Nephron progenitor cell (in vitro differentiated cells): ENCODE measurements around the gene CDC14A.

Experiments
- DNase-seq: peaks from one replicate; pipeline ENCODE4 v3.0.0; 2021
- H3K27ac Mint-ChIP-seq: 2 replicates; pipeline ENCODE4 v1.8.0; 2021; ENCODE audit warnings: mild to moderate bottlenecking, moderate library complexity, mixed read lengths
- H3K27me3 Mint-ChIP-seq: 2 replicates; pipeline ENCODE4 v1.8.0; 2021; ENCODE audit warnings: mild to moderate bottlenecking, low read depth, mixed read lengths; ENCODE audit not compliant: poor library complexity
- H3K36me3 Mint-ChIP-seq: 2 replicates; pipeline ENCODE4 v1.8.0; 2021; ENCODE audit warnings: low read depth, mixed read lengths
- H3K4me1 Mint-ChIP-seq: 2 replicates; pipeline ENCODE4 v1.8.0; 2021; ENCODE audit warnings: mixed read lengths
- H3K4me3 Mint-ChIP-seq: 2 replicates; pipeline ENCODE4 v1.8.0; 2021; ENCODE audit warnings: mild to moderate bottlenecking, moderate library complexity, mixed read lengths
- H3K9me3 Mint-ChIP-seq: 2 replicates; pipeline ENCODE4 v1.8.0; 2021; ENCODE audit warnings: mild to moderate bottlenecking, moderate library complexity, mixed read lengths
- CTCF ChIP-seq: fragments of 200-600 bp; sonication (generic); IDR thresholded peaks from 2 replicates; pipeline ENCODE4 v1.5.0; 2021; ENCODE audit warnings: antibody characterized with exemption

CDC14A gene

DNA sequence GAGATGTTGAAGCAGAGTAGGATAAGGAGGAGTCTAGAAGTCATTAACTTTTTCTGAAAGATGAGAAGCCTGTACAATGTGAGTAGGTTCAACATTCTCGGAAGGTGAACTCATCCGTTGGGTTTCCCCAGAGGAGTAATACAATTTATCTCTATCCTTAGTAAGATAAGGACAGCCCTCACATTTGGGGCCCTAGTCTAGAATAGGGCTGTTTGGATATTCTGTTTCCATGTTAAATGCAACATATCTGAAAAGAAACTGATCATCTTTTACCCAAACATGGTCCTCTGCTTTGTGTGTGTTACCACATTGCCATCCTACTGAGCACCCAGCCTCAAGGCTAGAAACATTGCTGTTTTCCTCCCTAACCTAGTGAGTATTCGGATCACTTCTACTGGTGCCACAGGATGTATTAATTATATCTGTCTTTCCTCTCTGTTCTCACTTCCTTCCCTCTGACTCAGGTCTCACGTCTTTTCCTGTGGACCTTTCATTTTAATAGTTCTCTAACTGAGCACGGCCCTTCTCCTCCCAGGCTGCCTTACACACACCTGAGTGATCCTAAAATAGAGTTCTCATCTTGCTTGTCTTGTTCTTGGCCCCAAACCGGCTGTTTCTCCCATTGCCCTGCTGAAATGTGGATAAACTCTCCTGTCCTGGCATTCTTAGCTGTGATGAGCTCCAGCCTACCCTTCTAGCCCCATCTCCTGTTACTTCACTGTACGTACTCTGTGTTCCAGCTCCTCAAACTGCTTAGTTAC is 91.7 kb downstream of the CDC14A start:
- TF ChIP-seq CTCF: no peak
- peak overlapping the region; percentile 92 for H3K27ac Mint-ChIP-seq
- no peak overlapping the region for H3K4me3 Mint-ChIP-seq

GRCh38 chr1:100445565-100445964 is 93.3 kb downstream of the CDC14A start:
- peak overlapping the region; percentile 24 for H3K27ac Mint-ChIP-seq
- H3K4me3 Mint-ChIP-seq: no peak overlapping the region
- no peak for TF ChIP-seq CTCF
- peaks cover 33% of the 10 kb centered on the region for H3K36me3 Mint-ChIP-seq
- peaks cover 16% of the 10 kb centered on the region for H3K4me1 Mint-ChIP-seq
- H3K27me3 Mint-ChIP-seq: no peaks in the 10 kb centered on the region
- no peak for DNase-seq
- no peaks in the 10 kb centered on the region for H3K9me3 Mint-ChIP-seq

More for the DNA sequence above, 91.7 kb downstream of the CDC14A start:
- Mint-ChIP-seq H3K36me3 (peaks cover 23% of the 10 kb centered on the region), H3K9me3 (no peaks in the 10 kb centered on the region), H3K4me1 (peaks cover 30% of the 10 kb centered on the region), H3K27me3 (no peaks in the 10 kb centered on the region)
- no peak for DNase-seq

DNA sequence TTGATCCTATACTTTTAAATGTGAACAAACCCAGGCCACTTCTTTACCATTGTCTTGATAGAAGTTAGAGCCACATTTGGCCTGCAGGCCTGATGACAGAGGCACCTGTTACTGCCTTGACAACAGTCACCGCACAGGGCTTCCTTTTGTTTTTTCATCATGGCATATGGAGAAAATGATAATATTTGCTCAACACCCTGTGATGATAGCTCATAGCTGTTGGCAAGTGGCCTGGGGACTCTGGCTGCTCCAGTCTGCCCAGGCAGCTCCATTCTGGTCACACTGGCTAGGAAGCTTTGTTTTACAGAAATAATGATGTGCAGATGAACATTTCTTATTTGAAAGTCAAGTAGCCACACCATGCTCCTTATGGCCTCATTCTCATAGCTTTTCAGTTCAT is 96.1 kb downstream of the CDC14A start:
- Mint-ChIP-seq H3K27me3 (peaks cover 2% of the 10 kb centered on the region), H3K27ac (no peak overlapping the region), H3K36me3 (peaks cover 37% of the 10 kb centered on the region), H3K4me1 (peaks cover 12% of the 10 kb centered on the region), H3K9me3 (no peaks in the 10 kb centered on the region), H3K4me3 (no peak overlapping the region)
- no peak for TF ChIP-seq CTCF
- no peak for DNase-seq

- H3K9me3 Mint-ChIP-seq: no peaks in the 10 kb centered on the region
- no peak for TF ChIP-seq CTCF
- no peak for DNase-seq
- peaks cover 1% of the 10 kb centered on the region for H3K4me1 Mint-ChIP-seq
- peaks cover 26% of the 10 kb centered on the region for H3K36me3 Mint-ChIP-seq
- H3K27ac Mint-ChIP-seq: peak overlapping the region; percentile 38
- no peak overlapping the region for H3K4me3 Mint-ChIP-seq
- H3K27me3 Mint-ChIP-seq: peaks cover 2% of the 10 kb centered on the region
Measured at GRCh38 chr1:100449477-100449876, 97.2 kb downstream of the CDC14A start.

DNA sequence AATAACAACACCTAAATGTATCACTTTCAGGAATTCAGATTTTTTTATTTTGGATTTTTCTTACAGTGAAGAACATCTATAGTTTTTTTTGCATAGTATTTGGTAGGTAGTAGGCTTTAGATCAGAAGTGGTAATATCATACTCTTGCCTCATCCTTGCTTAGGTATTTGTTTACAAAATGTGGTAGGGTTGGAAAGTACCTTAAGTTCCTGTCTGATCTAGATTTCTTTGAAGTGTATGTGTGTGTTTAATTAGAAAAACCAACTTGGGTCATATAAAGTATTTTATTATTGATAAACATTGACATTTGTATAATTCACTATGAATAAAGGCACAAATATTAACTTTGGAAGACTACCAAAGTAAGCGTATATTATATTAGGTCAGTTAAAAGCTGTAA is 100.3 kb downstream of the CDC14A start:
- Mint-ChIP-seq H3K9me3 (no peaks in the 10 kb centered on the region), H3K4me3 (no peak overlapping the region), H3K36me3 (peaks cover 19% of the 10 kb centered on the region), H3K27ac (no peak overlapping the region), H3K4me1 (no peaks in the 10 kb centered on the region), H3K27me3 (peaks cover 2% of the 10 kb centered on the region)
- DNase-seq: no peak
- TF ChIP-seq CTCF: no peak

- no peak overlapping the region for H3K27ac Mint-ChIP-seq
- no peak overlapping the region for H3K4me3 Mint-ChIP-seq
- H3K36me3 Mint-ChIP-seq: peaks cover 8% of the 10 kb centered on the region
- no peaks in the 10 kb centered on the region for H3K9me3 Mint-ChIP-seq
- peaks cover 14% of the 10 kb centered on the region for H3K4me1 Mint-ChIP-seq
- DNase-seq: no peak
- TF ChIP-seq CTCF: peak; percentile 57
- peaks cover 2% of the 10 kb centered on the region for H3K27me3 Mint-ChIP-seq
Measured at GRCh38 chr1:100455478-100456072, 103.3 kb downstream of the CDC14A start.
